ENCODE data around the gene PRR32. TPM values are rescaled to one million over a fixed set of nuclear protein-coding genes. Genes with fewer than 3 reads are reported as not detected.

PRR32 gene
- total and polyA plus RNA-seq, 9 of the 15 experiments (the other 6 are each of a cell fraction or from before 2014, with no cell fraction given): not detected

GRCh38 chrX:126785539-126785938, 34.0 kb upstream of the PRR32 start:
- POLR2A ChIA-PET: no interaction called here
- WGBS (ENCODE audit: insufficient coverage, low coverage, missing lambda C conversion rate): 8% methylated on average over 2 of the region's 2 CpGs
- H3K9ac ChIP-seq (ENCODE audit: insufficient read depth in 1 of 2, low read depth in 2 of 2, low read length in 2 of 2): no peak overlapping the region

More at GRCh38 chrX:126785539-126785938, 34.0 kb upstream of the PRR32 start:
- Histone ChIP-seq H3K4me3 (no peak overlapping the region), H3K4me1 (replicated peaks in 1 of 2; ENCODE audit: control insufficient read depth in 2 of 2, insufficient read depth in 2 of 2, low read length in 2 of 2) (no peaks in the 10 kb centered on the region), H3K36me3 (ENCODE audit: control insufficient read depth, insufficient read depth, low read length) (no peaks in the 10 kb centered on the region), H3K79me2 (ENCODE audit: control insufficient read depth, insufficient read depth, low read length) (no peaks in the 10 kb centered on the region), H4K20me1 (replicated peaks; ENCODE audit: control insufficient read depth, insufficient read depth, low read length) (no peaks in the 10 kb centered on the region), H3K4me2 (ENCODE audit: insufficient read depth, low read length) (no peak overlapping the region), H3K9me1 (ENCODE audit: control insufficient read depth, insufficient read depth, low read length) (no peaks in the 10 kb centered on the region), H3K27me3 (ENCODE audit: control insufficient read depth in 2 of 2, insufficient read depth in 2 of 2, low read length in 2 of 2) (no peaks in the 10 kb centered on the region), H3K9me3 (replicated peaks; ENCODE audit: control insufficient read depth, insufficient read depth, low read depth, low read length) (no peaks in the 10 kb centered on the region), H2AFZ (ENCODE audit: low read depth, low read length) (no peak overlapping the region), H3K27ac (ENCODE audit: extremely low read depth, low read depth, low read length) (no peak overlapping the region)
- in situ Hi-C loops (cut with MboI): no loop called here
- DNase-seq (ENCODE audit: extremely low read depth in 1 of 4, low spot score in 3 of 4) (no peak), FAIRE-seq (no peak), ATAC-seq (no peak)
- no peak for TF ChIP-seq LEF1 (IDR thresholded peaks at IDR 0.05)
- no peak for TF ChIP-seq GABPB2 (CRISPR knock-in tag; conservative IDR thresholded peaks at IDR 0.05)
- no peak for TF ChIP-seq DIDO1 (tag; IDR thresholded peaks at IDR 0.05; ENCODE audit: low read depth)
- TF ChIP-seq ZBTB12 (CRISPR knock-in tag; IDR thresholded peaks at IDR 0.05): no peak
- no peak for TF ChIP-seq MAZ (CRISPR knock-in tag; conservative IDR thresholded peaks at IDR 0.05 in 1 of 2, IDR thresholded peaks at IDR 0.05 in 1 of 2)
- TF ChIP-seq ADNP (tag; IDR thresholded peaks at IDR 0.05): no peak
- no peak for TF ChIP-seq POLR2G (IDR thresholded peaks at IDR 0.05; ENCODE audit: low read depth, low read length)
- no peak for TF ChIP-seq ZNF274 (IDR thresholded peaks at IDR 0.05; ENCODE audit: borderline replicate concordance, low read depth, low read length)
- TF ChIP-seq DACH1 (IDR thresholded peaks at IDR 0.05; ENCODE audit: partially characterized antibody): no peak
- no peak for TF ChIP-seq SLC30A9 (CRISPR knock-in tag; IDR thresholded peaks at IDR 0.05)
- TF ChIP-seq ZNF197 (CRISPR knock-in tag; IDR thresholded peaks at IDR 0.05; ENCODE audit: low read depth): no peak
- TF ChIP-seq PRPF4 (IDR thresholded peaks at IDR 0.05; ENCODE audit: insufficient read depth, low read depth, low read length, poor library complexity, severe bottlenecking): no peak
- no peak for TF ChIP-seq GATAD2B (IDR thresholded peaks at IDR 0.05; ENCODE audit: borderline replicate concordance)
- intact Hi-C loops (cut with micrococcal nuclease): no loop called here
- BruUV-seq (replicated peaks): no TSS peak
- CTCF ChIA-PET (ENCODE audit: low intra/inter-chr PET ratio): no interaction called here
